NCI-H526 treated with DMSO at 0.1 percent for 48 hours (cell line): ENCODE data around the gene NPHP4.
"Not testable (repeated sequence)": the region's sequence is repeated elsewhere in the genome, so short reads cannot be mapped to it uniquely, and the experiment has no call there.

Source experiments
- DNase-seq: peaks from one replicate; lab custom pipeline; 2025; lab: John Stamatoyannopoulos, UW

Gene NPHP4

DNA sequence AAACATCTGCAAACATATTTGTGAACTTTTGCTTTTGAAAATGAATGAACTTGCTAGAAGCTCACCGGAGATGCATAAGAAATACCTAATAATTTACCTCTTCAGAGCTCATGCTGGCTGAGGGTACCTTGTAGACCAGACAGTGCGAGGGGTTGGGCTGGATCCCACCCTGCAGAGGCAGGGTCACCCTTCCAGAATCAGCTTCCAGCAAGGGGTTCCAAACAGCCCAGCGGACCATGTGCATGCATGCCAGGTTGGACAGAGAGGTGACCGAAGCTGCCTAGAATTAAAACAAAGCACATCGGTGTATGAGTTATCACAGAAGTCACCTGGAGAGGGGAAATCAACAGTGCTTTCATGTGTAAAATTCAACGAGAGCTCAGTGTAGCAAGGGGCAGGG, 59.2 kb downstream of the NPHP4 start:
- DNase-seq: no peak

- DNase-seq: no peak
These were observed 63.4 kb downstream of the NPHP4 start for GRCh38 chr1:5928714-5929400.

DNA sequence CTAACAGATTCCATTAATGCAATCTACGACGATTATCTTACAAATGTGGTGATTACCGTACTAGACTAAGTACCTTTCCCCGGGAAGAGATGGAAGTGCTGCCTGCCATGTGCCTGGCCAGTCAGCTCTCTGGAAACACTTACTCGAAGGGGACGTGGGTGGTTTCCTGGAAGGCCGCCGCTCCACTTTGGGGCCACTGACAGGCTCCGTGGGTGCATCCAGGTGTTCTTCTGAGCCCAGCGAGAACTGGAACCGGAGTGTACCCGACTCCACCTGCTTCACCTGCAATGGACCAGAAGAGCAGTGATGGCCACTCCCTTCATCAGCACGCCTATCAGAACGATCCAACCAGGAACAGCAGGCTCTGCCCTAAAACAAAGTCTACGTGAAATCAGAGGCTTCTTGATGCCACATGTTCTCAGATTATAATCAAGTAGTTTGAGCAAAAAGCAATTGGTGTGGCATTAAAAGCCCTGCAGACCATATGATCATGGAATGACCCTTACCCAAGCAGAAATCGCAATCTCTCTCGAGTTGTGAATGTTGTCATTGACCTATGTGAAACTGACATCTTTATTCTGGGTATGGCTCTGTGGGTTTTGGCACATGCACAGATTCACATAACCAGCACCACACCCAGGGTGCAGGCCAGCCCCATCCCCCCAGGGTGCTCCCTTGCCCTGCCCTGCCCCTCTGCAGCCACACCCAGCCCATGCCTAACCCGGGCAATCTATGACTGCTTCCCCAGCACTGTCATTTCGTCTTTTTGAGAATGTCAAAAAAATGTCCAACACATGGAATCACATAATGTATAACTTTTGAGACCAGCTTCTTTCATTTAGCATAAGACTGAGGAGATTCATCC, 64.5 kb downstream of the NPHP4 start:
- DNase-seq: no peak

DNA sequence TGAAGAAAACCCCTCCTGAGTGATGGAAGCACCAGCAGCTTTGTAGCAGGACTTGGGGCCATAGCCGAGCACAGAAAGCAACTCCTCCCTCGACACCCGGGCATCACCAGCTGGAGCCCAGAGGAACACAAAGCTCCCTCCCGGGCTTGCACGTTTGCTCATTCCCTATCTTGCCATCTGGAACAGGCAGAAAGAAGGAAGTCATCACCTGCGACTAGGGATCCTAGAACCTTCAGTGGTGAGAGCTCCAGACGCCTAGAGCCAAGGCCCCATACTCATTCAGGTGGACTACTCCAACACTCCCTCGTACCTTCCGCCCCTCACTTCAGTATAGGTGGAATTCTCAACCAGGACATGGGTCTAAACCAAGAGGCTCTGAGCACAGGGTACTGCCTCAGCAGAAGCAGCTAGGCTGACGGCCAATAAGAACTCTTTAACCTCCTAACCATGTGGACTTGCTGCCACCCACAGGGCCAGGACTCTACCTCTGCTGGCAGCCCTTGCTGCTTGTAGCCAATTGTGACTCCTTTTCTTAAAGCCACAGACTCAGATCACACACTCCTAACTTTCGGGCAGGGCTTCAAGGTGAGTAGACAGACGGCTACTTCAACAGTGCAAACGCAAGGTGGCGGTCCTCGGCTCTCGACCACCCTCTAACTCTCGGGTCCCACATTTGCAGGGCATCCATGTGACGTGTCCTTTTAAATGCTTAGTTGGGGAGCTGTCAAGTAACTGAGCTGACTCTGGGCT, 65.4 kb downstream of the NPHP4 start:
- no peak for DNase-seq

DNA sequence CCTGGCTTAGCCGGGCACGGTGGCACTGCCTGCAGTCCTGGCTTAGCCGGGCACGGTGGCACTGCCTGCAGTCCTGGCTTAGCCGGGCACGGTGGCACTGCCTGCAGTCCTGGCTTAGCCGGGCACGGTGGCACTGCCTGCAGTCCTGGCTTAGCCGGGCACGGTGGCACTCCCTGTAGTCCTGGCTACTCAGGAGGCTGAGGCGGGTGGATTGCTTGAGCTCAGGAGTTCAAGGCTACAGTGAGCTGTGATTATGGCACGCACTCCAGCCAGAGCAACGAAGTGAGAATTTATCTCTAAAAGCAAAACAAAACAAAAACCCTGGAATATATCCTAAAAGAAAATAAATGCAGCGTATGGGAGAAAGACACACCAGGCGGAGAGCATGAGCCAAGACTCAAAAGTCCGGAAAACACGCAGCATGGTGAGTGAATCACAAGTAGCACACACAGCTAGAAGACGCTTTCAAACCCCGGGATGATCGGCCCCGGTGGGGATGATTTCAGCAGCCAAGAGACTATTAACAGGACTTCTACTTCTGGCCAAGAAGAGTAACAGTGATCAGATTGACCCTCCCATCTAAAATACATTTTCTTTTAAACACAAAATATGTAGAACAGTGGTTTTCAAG, 69.4 kb downstream of the NPHP4 start:
- DNase-seq: not testable (repeated sequence)

DNA sequence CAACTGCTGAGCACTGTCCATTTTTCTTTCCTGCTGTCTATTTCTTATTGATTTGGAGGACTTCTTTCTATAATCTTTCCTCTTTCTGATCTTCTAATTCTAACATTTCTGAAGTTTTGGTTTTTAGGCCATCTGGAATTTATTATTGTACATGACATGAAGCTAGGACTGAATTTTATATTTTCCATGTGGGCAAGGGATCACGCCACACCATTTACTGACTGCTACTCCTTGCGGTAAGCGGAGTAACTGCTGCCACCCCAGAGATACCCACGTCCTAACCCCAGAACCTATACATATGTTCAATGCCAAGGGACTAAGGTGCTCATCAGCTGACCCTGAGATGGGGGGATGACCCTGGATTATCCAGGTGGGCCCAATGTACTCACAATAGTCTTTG, 70.6 kb downstream of the NPHP4 start:
- no peak for DNase-seq

DNA sequence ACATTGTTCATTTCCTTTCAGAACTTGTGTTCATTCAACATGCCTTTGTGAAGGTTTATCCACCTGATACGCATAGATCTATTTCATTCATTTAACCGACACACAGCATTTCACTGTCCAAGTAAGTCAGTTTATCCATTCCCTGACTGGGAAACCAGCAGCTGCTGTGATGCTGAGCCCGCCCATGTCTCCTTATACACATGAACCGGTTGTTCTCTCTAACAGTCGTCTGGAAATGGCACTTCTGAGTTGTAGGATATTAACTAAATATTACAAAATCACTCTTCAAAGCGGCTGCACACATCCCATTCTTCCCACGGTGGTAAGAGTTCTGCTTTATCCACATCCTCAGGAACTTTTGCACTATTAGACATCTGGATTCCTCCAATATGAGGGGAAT, 71.1 kb downstream of the NPHP4 start:
- no peak for DNase-seq

GRCh38 chr1:5920201-5920600, 72.0 kb downstream of the NPHP4 start:
- DNase-seq: no peak

- no peak for DNase-seq
These were observed 74.0 kb downstream of the NPHP4 start for GRCh38 chr1:5918275-5918649.

- DNase-seq: no peak
These were observed 74.5 kb downstream of the NPHP4 start for GRCh38 chr1:5917591-5918274.

- DNase-seq: no peak
These were observed 75.0 kb downstream of the NPHP4 start for GRCh38 chr1:5917281-5917590.

DNA sequence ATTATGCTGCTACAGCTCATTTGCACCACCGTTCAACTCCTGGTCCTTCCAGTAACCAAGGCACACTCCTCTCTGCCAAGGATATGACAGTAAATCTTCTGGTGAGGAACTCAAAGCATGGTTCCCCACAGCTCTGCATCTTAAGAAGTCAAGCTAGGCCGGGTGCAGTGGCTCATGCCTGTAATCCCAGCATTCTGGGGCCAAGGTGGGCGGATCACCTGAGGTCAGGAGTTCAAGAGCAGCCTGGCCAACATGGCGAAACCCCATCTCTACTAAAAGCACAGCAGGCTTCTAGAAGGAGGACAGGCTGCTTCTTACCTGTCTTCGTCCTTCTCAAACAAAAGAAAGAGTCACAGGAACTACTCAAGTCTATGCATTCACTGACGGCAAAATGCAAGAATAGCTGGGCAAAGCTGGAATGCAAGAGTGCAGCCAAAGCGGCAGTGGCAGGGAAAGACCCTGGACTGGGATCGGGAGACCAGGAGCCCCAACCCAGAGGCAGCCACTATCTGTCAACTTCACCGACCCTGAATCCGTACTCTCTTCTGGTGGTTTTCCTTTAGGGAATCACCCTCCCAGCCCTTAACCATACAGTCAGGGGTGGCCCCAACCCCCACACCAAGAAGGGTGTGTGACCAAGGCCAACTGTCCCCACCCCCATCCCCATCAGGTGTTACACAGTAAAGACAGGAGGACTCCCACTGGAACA, 75.5 kb downstream of the NPHP4 start:
- no peak for DNase-seq

DNA sequence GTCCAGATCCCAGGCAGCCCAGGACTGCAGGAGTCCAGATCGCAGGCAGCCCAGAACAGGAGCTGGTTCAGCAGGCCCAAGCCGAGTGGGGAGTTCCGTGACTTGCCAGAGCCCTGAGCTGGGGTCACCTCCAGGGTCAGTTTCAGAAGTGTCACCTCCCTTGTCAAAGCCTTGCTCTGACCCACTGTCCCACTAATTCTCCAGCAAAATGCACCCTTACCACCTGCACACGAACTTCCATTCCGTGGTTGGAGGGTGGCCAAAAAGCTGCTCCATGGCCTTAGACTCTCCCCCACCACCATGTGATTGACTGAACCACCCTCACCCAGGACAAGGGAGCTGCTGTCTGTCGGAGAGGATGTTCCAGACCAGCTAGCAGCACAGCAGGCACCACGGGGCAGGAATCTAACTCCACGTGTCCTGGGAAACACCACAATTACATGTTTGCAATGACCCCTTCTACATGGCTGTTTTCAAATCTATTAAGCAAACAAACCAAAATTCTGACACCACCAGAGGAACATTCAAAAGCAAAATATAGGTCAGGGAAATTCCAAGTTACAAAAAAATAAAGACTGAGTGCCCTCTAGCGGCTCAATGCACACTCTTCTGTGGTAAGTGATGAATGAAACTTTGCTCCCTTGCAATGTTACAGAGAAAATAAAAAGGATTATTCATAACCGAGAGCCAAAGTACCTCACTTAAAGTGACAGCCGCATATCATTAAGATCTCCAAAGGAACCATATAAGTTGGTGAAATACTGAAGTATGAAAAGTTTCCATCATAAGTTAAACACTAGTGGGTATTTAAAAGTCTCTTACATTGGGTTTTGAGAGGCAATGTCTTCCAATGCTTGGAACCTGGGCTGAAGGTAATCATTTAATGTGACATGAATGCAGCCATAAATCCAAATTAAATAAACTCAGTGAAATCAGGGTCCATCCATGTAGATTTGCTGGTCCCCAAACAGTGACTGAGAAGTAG, 76.3 kb downstream of the NPHP4 start:
- no peak for DNase-seq

DNA sequence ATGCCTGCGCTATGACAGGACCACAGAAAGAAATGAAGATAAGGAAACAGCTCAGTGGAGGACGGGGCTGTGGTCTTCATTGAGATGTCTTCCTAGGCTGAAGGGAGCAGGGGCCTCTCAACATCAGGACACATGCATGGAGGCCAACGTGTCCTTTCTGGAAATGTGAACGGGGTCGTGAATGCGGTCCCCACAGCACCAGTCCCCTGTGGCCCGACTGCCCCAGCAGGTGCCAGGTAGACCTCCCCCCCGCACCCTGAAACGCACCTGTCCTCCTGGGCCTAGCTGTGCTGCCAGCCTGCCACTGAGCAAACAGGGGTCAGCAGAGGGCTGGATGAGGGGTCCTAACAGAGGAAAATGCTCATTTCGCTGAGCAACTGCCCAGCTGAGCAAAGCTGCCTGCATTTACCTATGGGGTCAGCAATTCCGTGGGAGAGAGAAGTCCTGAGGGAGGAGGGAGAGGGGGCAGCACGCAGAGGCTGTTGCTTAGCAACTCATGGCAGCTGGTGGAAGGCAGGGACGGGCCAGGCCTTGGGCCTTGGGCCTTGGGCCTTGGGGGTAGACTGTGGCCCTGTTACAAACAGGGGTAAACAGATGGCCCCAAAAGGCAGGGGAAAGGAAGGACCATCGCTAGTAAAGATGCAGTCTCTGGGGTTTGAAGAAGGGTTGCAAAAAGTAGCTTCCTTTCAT, 77.4 kb downstream of the NPHP4 start:
- no peak for DNase-seq

- no peak for DNase-seq
These were observed 78.3 kb downstream of the NPHP4 start for GRCh38 chr1:5913876-5914275.

GRCh38 chr1:5913078-5913845, 79.0 kb downstream of the NPHP4 start:
- no peak for DNase-seq

DNA sequence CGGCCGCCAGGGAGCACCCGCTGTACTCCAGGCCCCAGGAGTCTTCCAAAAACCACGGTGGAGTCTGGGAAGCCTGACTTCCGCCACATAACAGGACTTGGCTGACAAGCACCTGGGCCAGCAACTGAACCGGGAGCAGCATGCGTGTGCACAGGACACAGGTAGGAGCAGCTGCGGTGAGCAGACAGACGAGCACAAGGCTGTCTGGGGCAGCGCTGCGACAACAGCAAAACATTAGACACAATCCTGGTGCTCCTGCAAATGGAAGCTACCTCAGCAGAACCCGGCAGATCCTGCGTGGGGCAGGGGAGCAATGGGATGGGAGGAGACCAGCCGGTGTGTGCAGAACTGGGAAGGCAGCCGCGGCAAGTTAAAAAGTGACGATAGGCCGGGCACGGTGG, 80.4 kb downstream of the NPHP4 start:
- no peak for DNase-seq

GRCh38 chr1:5911157-5911556, 81.1 kb downstream of the NPHP4 start:
- no peak for DNase-seq

- DNase-seq: no peak
These were observed 81.6 kb downstream of the NPHP4 start for GRCh38 chr1:5910666-5911065.
